ENCODE measurements around the gene MYCN. TPM values are rescaled to one million over a fixed set of nuclear protein-coding genes. Genes with fewer than 3 reads are reported as not detected.

Gene MYCN
- total and polyA plus RNA-seq, 2 donors (not counting 1 experiment from before 2014, with no cell fraction given): not detected

- Histone ChIP-seq H3K36me3 (ENCODE audit: control insufficient read depth, insufficient read depth, low read length) (no peaks in the 10 kb centered on the region), H3K27ac (ENCODE audit: insufficient read depth, low read length) (no peak overlapping the region), H3K4me2 (ENCODE audit: extremely low read depth, insufficient read depth, low read length) (no peak overlapping the region), H4K20me1 (ENCODE audit: control insufficient read depth, extremely low read depth, insufficient read depth, low read length) (no peaks in the 10 kb centered on the region), H3K79me2 (ENCODE audit: control insufficient read depth, insufficient read depth, low read length) (no peaks in the 10 kb centered on the region), H3K9me3 (ENCODE audit: control insufficient read depth, insufficient read depth, low read depth, low read length) (no peaks in the 10 kb centered on the region), H2AFZ (ENCODE audit: low read length) (no peak overlapping the region), H3K4me1 (ENCODE audit: control insufficient read depth, extremely low read depth, insufficient read depth, low read length) (no peaks in the 10 kb centered on the region), H3K27me3 (ENCODE audit: control insufficient read depth, insufficient read depth, low read length) (no peaks in the 10 kb centered on the region), H3K9ac (ENCODE audit: insufficient read depth, low read length) (no peak overlapping the region), H3K4me3 (replicated peaks in 1 of 4; ENCODE audit: control extremely low read depth in 1 of 4, insufficient read depth in 1 of 4, low read depth in 3 of 4, low read length in 4 of 4) (no peak overlapping the region)
- no peak for DNase-seq (ENCODE audit: low read depth in 2 of 2)
- TF ChIP-seq EZH2 (IDR thresholded peaks at IDR 0.05; ENCODE audit: low read length, missing control alignments) (no peak), CTCF (conservative IDR thresholded peaks at IDR 0.05 in 1 of 2, IDR thresholded peaks at IDR 0.05 in 1 of 2; ENCODE audit: low read depth in 1 of 2, low read length in 2 of 2) (no peak)
These were observed 50.9 kb downstream of the MYCN start for GRCh38 chr2:15991231-15991630.

GRCh38 chr2:15992457-15993231, 52.3 kb downstream of the MYCN start:
- Histone ChIP-seq H3K36me3 (ENCODE audit: control insufficient read depth, insufficient read depth, low read length) (no peaks in the 10 kb centered on the region), H3K27me3 (ENCODE audit: control insufficient read depth, insufficient read depth, low read length) (no peaks in the 10 kb centered on the region), H2AFZ (ENCODE audit: low read length) (no peak overlapping the region), H3K9me3 (ENCODE audit: control insufficient read depth, insufficient read depth, low read depth, low read length) (no peaks in the 10 kb centered on the region), H3K4me2 (ENCODE audit: extremely low read depth, insufficient read depth, low read length) (no peak overlapping the region), H3K79me2 (ENCODE audit: control insufficient read depth, insufficient read depth, low read length) (no peaks in the 10 kb centered on the region), H4K20me1 (ENCODE audit: control insufficient read depth, extremely low read depth, insufficient read depth, low read length) (no peaks in the 10 kb centered on the region), H3K4me3 (replicated peaks in 1 of 4; ENCODE audit: control extremely low read depth in 1 of 4, insufficient read depth in 1 of 4, low read depth in 3 of 4, low read length in 4 of 4) (no peak overlapping the region), H3K9ac (ENCODE audit: insufficient read depth, low read length) (no peak overlapping the region), H3K27ac (ENCODE audit: insufficient read depth, low read length) (no peak overlapping the region), H3K4me1 (ENCODE audit: control insufficient read depth, extremely low read depth, insufficient read depth, low read length) (no peaks in the 10 kb centered on the region)
- no peak for DNase-seq (ENCODE audit: low read depth in 2 of 2)
- TF ChIP-seq EZH2 (IDR thresholded peaks at IDR 0.05; ENCODE audit: low read length, missing control alignments) (no peak), CTCF (conservative IDR thresholded peaks at IDR 0.05 in 1 of 2, IDR thresholded peaks at IDR 0.05 in 1 of 2; ENCODE audit: low read depth in 1 of 2, low read length in 2 of 2) (no peak)

- Histone ChIP-seq H2AFZ (ENCODE audit: low read length) (no peak overlapping the region), H3K4me2 (ENCODE audit: extremely low read depth, insufficient read depth, low read length) (no peak overlapping the region), H3K27ac (ENCODE audit: insufficient read depth, low read length) (no peak overlapping the region), H4K20me1 (ENCODE audit: control insufficient read depth, extremely low read depth, insufficient read depth, low read length) (no peaks in the 10 kb centered on the region), H3K9ac (ENCODE audit: insufficient read depth, low read length) (no peak overlapping the region), H3K27me3 (ENCODE audit: control insufficient read depth, insufficient read depth, low read length) (no peaks in the 10 kb centered on the region), H3K9me3 (ENCODE audit: control insufficient read depth, insufficient read depth, low read depth, low read length) (no peaks in the 10 kb centered on the region), H3K4me1 (ENCODE audit: control insufficient read depth, extremely low read depth, insufficient read depth, low read length) (no peaks in the 10 kb centered on the region), H3K79me2 (ENCODE audit: control insufficient read depth, insufficient read depth, low read length) (no peaks in the 10 kb centered on the region), H3K36me3 (ENCODE audit: control insufficient read depth, insufficient read depth, low read length) (no peaks in the 10 kb centered on the region), H3K4me3 (replicated peaks in 1 of 4; ENCODE audit: control extremely low read depth in 1 of 4, insufficient read depth in 1 of 4, low read depth in 3 of 4, low read length in 4 of 4) (no peak overlapping the region)
- DNase-seq (ENCODE audit: low read depth in 2 of 2): no peak
- no peak for TF ChIP-seq CTCF (conservative IDR thresholded peaks at IDR 0.05 in 1 of 2, IDR thresholded peaks at IDR 0.05 in 1 of 2; ENCODE audit: low read depth in 1 of 2, low read length in 2 of 2)
- no peak for TF ChIP-seq EZH2 (IDR thresholded peaks at IDR 0.05; ENCODE audit: low read length, missing control alignments)
These were observed 52.9 kb downstream of the MYCN start for GRCh38 chr2:15993232-15993610.

All from fibroblast of lung (primary cell).